Measurements from ENCODE around the gene GRIN2A. TPM values are rescaled to one million over a fixed set of nuclear protein-coding genes. Genes with fewer than 3 reads are reported as not detected.
A peak's percentile ranks its signal among the peaks of the same experiment; 100 is the strongest.
"Not testable (repeated sequence)": the region's sequence is repeated elsewhere in the genome, so short reads cannot be mapped to it uniquely, and the experiment has no call there.

GRIN2A gene
- total RNA-seq, 1 donor from 2014 or later, result not detected

DNA sequence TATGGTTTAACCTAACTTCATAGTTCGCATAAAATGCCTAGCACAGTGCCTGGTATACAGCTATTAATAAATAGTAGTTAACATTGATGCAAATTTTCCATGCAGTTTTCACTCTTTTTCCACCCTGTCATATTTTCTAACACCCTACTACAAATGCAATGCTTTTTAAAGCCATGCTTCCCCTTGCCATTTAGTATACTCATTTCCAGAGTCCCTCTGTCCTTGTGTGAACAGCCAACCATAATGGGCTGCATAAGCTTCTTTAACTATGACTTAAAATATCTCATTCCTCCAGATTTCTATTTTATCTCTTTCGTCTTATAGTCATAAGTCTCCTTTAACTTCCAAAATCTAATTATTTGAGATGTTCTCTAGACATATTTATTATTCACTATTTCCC lies 284.1 kb downstream of the GRIN2A start:
- Histone ChIP-seq H3K36me3 (ENCODE audit: control insufficient read depth, insufficient read depth, low read length) (no peaks in the 10 kb centered on the region), H3K27me3 (ENCODE audit: control insufficient read depth, insufficient read depth, low read length) (no peaks in the 10 kb centered on the region), H3K4me3 (ENCODE audit: low read depth, low read length) (no peak overlapping the region)
- DNase-seq (ENCODE audit: low read depth) (no peak), FAIRE-seq (no peak)
- TF ChIP-seq, protein P1, sequence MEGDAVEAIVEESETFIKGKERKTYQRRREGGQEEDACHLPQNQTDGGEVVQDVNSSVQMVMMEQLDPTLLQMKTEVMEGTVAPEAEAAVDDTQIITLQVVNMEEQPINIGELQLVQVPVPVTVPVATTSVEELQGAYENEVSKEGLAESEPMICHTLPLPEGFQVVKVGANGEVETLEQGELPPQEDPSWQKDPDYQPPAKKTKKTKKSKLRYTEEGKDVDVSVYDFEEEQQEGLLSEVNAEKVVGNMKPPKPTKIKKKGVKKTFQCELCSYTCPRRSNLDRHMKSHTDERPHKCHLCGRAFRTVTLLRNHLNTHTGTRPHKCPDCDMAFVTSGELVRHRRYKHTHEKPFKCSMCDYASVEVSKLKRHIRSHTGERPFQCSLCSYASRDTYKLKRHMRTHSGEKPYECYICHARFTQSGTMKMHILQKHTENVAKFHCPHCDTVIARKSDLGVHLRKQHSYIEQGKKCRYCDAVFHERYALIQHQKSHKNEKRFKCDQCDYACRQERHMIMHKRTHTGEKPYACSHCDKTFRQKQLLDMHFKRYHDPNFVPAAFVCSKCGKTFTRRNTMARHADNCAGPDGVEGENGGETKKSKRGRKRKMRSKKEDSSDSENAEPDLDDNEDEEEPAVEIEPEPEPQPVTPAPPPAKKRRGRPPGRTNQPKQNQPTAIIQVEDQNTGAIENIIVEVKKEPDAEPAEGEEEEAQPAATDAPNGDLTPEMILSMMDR (IDR thresholded peaks at IDR 0.05; ENCODE audit: insufficient read depth, low read length, severe bottlenecking), result no peak

DNA sequence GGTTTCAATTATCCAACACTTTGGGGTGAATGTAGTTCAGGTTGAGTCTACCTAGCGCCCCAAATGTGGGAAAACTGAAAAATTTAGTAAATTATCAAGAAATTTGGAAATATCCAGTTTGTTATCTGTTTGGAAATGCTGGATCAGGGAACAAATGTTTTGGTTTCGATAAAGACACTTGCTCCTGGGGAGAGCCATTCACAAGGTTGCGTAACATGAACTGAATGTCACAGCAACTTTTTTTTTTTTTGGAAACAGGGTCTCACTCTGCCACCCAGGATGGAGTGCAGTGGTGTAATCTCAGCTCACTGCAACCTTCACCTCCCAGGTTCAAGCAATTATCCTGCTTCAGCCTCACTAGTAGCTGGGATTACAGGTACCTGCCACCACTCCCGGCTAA lies 286.4 kb downstream of the GRIN2A start:
- TF ChIP-seq, protein P1 (IDR thresholded peaks at IDR 0.05; ENCODE audit: insufficient read depth, low read length, severe bottlenecking), result no peak
- FAIRE-seq, result no peak

DNA sequence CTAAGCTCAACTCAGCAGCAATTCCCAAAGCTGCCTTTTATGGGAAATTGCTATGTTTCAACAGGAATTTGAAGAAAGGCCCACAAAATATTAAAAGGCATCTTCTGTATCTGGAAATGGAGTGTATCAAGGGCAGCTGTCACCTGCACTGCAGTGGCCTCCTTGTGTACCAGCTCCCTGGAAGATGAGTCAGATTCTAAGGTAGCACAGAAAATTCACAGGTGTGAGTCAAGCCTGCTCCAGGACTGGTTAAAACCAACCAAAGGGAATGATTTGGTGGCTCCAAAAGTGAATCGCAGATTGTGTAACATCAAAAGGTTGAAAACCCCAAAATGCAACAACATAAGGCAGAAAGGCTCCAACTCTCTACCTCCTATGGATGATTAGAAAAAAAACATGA lies 296.4 kb downstream of the GRIN2A start:
- H3K36me3 ChIP-seq (ENCODE audit: control insufficient read depth, insufficient read depth, low read length), result no peaks in the 10 kb centered on the region
- no peak for FAIRE-seq
- H3K4me3 ChIP-seq (ENCODE audit: low read depth, low read length), result no peak overlapping the region
- peak; percentile 35 for DNase-seq (ENCODE audit: low read depth)
- TF ChIP-seq, protein P1 (IDR thresholded peaks at IDR 0.05; ENCODE audit: insufficient read depth, low read length, severe bottlenecking), result no peak
- no peaks in the 10 kb centered on the region for H3K27me3 ChIP-seq (ENCODE audit: control insufficient read depth, insufficient read depth, low read length)

More for the DNA sequence above, 286.4 kb downstream of the GRIN2A start:
- no peak for DNase-seq (ENCODE audit: low read depth)
- no peak overlapping the region for H3K4me3 ChIP-seq (ENCODE audit: low read depth, low read length)
- H3K27me3 ChIP-seq (ENCODE audit: control insufficient read depth, insufficient read depth, low read length), result no peaks in the 10 kb centered on the region
- H3K36me3 ChIP-seq (ENCODE audit: control insufficient read depth, insufficient read depth, low read length), result no peaks in the 10 kb centered on the region

DNA sequence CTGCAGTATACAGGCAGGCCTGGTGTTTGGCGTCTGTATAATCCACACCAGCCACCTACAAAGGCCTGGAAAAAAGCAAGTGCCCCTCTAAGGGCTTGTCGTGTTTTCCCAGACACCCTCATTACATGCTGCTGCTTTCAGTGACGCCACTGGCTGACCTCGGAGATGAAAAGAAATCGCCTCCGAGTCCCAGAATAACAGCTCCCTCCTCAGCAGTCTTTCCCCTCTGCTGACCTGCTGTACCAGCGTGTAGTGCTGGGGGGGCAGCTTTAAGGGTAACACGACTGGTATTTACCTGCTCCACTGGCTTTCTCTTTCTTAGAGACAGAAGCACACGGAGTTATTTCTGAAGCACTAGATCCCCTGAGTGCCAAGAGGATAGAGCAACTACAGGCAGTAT lies 296.8 kb downstream of the GRIN2A start:
- no peaks in the 10 kb centered on the region for H3K27me3 ChIP-seq (ENCODE audit: control insufficient read depth, insufficient read depth, low read length)
- no peak overlapping the region for H3K4me3 ChIP-seq (ENCODE audit: low read depth, low read length)
- DNase-seq (ENCODE audit: low read depth), result no peak
- H3K36me3 ChIP-seq (ENCODE audit: control insufficient read depth, insufficient read depth, low read length), result no peaks in the 10 kb centered on the region
- TF ChIP-seq, protein P1 (IDR thresholded peaks at IDR 0.05; ENCODE audit: insufficient read depth, low read length, severe bottlenecking), result no peak
- FAIRE-seq, result no peak

DNA sequence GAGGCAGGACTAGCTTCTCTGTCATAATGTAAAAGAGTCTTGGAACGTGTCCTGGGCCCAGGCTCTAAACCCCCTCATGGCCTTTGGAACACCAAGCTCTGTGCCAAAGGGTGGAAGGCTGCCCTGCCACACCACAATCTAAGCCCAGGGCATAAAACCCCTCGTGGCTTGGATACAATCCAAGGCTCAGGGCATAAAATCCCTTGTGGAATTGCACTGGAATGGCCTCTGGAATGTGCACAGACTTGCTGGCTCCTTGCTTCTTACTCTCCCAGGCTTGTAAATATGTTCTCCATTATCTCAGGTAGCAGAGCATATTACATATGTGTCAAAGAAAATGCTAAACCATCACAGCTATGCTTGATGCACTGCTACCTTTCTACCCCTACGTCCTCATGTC lies 306.2 kb downstream of the GRIN2A start:
- not testable (repeated sequence) for DNase-seq (ENCODE audit: low read depth); H3K4me3 ChIP-seq (ENCODE audit: low read depth, low read length); FAIRE-seq; H3K27me3 ChIP-seq (ENCODE audit: control insufficient read depth, insufficient read depth, low read length); H3K36me3 ChIP-seq (ENCODE audit: control insufficient read depth, insufficient read depth, low read length)

DNA sequence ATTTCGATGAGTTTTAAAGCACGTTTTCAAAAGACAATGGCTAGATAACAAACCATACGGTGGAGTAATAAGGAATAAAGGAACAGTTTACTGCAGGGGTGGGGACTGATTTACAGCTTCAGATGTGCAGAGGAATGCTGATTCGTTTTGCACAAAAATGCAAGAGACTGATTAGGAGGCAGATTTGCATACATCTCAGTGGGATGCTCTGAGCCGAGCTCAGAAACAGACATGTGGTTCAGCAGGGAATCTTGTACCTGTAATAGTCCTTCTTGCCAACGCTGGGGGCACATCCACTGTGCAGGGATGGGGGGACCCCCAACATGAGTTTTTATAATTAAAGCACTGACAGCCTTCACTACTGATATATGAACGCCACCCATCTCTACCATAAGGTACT lies 308.0 kb downstream of the GRIN2A start:
- DNase-seq (ENCODE audit: low read depth) (no peak), FAIRE-seq (no peak)
- TF ChIP-seq, protein P1 (IDR thresholded peaks at IDR 0.05; ENCODE audit: insufficient read depth, low read length, severe bottlenecking), result no peak
- Histone ChIP-seq H3K36me3 (ENCODE audit: control insufficient read depth, insufficient read depth, low read length) (no peaks in the 10 kb centered on the region), H3K27me3 (ENCODE audit: control insufficient read depth, insufficient read depth, low read length) (no peaks in the 10 kb centered on the region), H3K4me3 (ENCODE audit: low read depth, low read length) (no peak overlapping the region)

All from bronchial epithelial cell (primary cell).